GM19438 (cell line): ENCODE measurements around the gene HOXB3.
"Not testable (repeated sequence)": the region's sequence is repeated elsewhere in the genome, so short reads cannot be mapped to it uniquely, and the experiment has no call there.

ENCODE experiments used
- ATAC-seq: cut with Tn5 transposase; IDR thresholded peaks from one replicate; pipeline ENCODE4 v1.9.1; 2021; ENCODE audit warnings: low read depth; ENCODE audit not compliant: unreplicated experiment

Gene HOXB3

GRCh38 chr17:48510761-48511604, 79.1 kb downstream of the HOXB3 start:
- no peak for ATAC-seq

DNA sequence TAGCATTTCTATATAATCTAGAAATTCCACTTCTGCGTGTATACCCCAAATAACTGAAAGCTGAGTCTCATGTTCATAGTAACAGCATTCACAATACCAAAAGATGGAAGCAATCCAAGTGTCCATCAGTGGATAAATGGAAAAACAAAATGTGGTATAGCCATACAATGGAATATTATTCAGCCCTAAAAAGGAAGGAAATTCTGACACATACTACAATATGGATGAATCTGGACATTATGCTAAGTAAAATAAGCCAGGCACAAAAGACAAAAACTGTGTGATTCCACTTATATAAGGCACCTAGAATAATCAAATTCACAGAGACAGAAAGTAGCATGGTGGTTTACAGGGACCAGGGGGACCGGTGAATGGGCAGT, 79.7 kb downstream of the HOXB3 start:
- no peak for ATAC-seq

GRCh38 chr17:48509708-48510107, 80.3 kb downstream of the HOXB3 start:
- not testable (repeated sequence) for ATAC-seq

- no peak for ATAC-seq
These were observed 83.8 kb downstream of the HOXB3 start for GRCh38 chr17:48506246-48506645.

GRCh38 chr17:48505788-48506187, 84.3 kb downstream of the HOXB3 start:
- peak; percentile 77 for ATAC-seq

DNA sequence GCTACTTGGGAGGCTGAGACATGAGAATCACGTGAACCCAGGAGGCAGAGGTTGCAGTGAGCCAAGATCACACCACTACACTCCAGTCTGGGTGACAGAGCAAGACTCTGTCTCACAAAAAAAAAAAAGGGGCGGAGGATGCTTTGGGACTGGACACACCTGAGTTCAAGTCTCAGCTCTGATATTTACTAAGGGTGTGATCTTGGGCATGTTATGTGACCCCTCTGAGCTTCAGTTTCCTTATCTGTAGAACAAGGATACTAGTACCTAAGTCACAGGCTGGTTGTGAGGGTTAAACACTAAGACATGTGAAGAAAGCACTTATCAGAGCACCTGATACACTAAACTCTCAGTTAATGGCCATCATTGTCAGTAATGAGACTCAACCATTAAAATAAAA, 85.1 kb downstream of the HOXB3 start:
- no peak for ATAC-seq

- no peak for ATAC-seq
These were observed 86.3 kb downstream of the HOXB3 start for GRCh38 chr17:48503747-48504146.

DNA sequence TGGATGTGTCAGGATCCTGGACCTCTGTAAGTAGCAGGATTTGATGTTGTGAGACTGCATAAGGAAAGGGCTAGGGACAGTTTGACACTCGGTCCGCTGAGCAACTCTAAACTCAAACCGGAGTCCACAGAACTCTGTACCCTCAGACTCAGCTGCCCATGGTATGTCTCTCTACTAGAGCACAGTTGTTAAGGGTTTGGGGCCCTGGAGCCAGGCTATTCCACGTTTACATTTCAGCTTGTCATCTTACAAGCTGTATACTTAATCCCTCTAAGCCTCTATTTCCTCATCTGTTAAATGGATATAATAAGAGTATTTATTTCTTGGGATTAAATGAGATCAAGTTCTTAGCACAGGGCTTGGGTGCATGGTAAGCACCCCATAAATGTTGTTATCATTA, 87.1 kb downstream of the HOXB3 start:
- no peak for ATAC-seq

DNA sequence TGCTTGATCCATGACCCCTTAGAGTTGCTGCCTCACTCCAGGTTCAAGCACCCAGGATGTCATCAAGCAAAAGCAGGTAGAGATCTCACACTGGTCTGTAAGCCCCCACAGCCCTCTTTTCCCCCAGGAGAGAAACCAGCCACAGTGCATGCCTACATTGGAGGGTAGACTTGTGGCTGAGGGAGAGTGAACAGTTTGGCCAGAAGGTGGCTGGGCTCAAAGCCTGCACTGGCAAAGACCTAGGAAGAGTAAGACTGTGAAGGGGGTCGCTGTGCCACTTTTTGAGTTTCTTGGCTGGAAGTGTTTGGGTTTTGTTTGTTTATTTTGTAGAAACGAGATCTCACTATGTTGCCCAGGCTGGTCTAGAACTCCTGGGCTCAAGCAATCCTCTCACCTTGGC, 87.7 kb downstream of the HOXB3 start:
- ATAC-seq = no peak

DNA sequence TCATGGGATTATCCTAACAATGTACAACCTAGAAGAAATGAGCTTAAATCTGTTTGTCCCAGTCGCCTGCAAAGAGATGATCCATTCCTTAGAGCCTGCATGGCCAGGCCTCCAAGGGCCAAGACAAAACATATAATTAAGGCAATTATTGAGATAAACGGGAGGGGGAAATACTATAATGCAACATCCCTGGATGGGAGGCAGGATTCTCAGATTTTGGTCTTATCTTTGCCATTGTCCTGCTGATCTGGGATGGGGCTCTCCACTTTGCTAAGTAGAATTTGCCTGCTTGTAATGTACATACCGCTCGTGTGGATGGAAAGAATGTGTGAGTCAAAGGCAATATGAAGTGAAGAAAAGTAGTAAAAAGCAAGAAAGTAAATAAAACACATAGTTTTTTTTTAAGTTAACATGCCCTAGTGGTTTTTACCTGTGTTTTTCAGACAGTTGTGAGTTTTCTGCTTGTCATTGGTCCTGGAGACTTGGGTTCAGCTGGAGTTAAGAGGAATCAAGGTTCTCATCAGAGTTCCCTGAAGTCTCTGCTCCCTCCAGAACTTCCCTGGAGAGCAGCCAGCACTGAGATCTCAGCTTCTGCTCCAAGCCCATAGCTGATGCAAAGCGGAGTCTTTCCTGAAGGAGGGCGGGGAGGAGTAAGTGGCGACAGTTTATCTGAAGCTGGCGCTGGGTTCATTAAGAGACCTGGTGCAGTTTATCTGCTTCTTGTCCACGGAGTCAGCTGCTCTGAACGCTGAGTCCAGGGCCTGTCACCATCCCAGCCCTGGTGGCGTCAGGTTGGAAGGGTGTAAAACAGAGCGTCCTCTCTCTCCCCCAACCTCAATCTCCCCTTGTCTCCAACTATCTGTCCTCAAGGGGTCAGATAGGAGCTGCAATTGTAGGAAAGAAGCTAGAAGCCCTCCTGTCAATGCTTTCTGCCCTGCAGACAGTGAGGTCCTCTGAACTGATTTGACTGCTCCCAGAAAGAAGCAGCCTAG, 89.3 kb downstream of the HOXB3 start:
- ATAC-seq = no peak

GRCh38 chr17:48499735-48500434, 90.2 kb downstream of the HOXB3 start:
- ATAC-seq = no peak

- no peak for ATAC-seq
These were observed 90.8 kb downstream of the HOXB3 start for GRCh38 chr17:48499248-48499647.
